SK-N-SH (cell line): ENCODE measurements around the gene MED27.

Source experiments
- CHD2 ChIP-seq: fragments of 150-350 bp; IDR thresholded peaks from 2 replicates; pipeline ENCODE4 v1.6.1; 2018; ENCODE audit warnings: low read length; ENCODE audit not compliant: partially characterized antibody
- EZH2phosphoT487 ChIP-seq: fragments of 200-600 bp; sonication (generic); IDR thresholded peaks from 2 replicates; pipeline ENCODE4 v1.6.1; 2017; ENCODE audit warnings: low read depth, mixed run types, mild to moderate bottlenecking, antibody characterized with exemption, moderate library complexity, borderline replicate concordance
- FOXM1 ChIP-seq: IDR thresholded peaks from 2 replicates; pipeline ENCODE4 v1.4.0; 2012; ENCODE audit warnings: low read depth, mild to moderate bottlenecking
- POLR2AphosphoS5 ChIP-seq: IDR thresholded peaks from 2 replicates; pipeline ENCODE4 v1.6.1; 2012; ENCODE audit warnings: low read depth, low read length
- TAF1 ChIP-seq: IDR thresholded peaks from 2 replicates; pipeline ENCODE4 v1.6.1; 2012; ENCODE audit warnings: low read depth, mild to moderate bottlenecking, low read length, moderate library complexity, borderline replicate concordance
- TF ChIP-seq, protein P1 (sequence below): fragments of 200-600 bp; sonication (generic); IDR thresholded peaks from 2 replicates; pipeline ENCODE4 v1.6.1; 2017; ENCODE audit warnings: antibody characterized with exemption, mild to moderate bottlenecking, moderate library complexity
- TF ChIP-seq, protein P2 (sequence below): IDR thresholded peaks from 2 replicates; pipeline ENCODE4 v1.4.0; 2012; ENCODE audit warnings: low read depth
- TF ChIP-seq, protein P3 (sequence below): IDR thresholded peaks from 2 replicates; pipeline ENCODE4 v1.4.0; 2012; ENCODE audit warnings: low read depth, borderline replicate concordance

DNA sequence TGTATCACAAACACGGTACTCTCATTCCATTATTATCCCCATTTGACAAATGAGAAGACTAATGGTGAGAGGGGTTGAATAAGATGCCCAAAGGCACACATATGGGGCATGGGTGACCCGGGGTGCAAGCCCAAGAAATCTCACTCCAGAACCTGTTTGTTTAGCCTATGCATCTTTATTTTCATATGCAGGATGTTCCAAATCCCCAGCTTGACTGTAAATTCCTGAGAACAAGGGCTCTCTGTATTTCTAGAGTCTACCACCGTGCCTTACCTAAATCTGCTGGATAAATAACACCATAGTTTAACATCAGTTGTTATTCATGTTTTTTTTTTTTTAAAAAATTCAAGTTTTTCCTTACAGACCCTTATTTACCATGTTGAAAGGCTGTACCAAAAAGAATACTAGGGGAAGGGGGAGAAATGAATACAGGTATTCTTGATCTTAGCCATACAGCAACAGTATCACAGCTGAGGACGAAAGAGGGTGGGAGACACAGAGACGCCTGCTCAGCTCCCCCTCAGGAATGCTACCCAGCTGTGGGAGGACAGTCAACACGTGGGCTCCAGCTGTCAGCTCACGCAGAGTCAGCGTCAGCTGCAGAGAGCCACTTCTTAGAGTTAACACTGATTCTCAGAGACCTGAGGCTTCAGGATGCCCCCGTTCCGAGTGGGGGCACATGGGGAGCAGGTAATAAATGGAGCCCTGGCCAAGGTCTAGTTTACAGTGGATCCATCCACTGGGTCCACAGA, 86.6 kb downstream of the MED27 start:
- TF ChIP-seq, protein P1, sequence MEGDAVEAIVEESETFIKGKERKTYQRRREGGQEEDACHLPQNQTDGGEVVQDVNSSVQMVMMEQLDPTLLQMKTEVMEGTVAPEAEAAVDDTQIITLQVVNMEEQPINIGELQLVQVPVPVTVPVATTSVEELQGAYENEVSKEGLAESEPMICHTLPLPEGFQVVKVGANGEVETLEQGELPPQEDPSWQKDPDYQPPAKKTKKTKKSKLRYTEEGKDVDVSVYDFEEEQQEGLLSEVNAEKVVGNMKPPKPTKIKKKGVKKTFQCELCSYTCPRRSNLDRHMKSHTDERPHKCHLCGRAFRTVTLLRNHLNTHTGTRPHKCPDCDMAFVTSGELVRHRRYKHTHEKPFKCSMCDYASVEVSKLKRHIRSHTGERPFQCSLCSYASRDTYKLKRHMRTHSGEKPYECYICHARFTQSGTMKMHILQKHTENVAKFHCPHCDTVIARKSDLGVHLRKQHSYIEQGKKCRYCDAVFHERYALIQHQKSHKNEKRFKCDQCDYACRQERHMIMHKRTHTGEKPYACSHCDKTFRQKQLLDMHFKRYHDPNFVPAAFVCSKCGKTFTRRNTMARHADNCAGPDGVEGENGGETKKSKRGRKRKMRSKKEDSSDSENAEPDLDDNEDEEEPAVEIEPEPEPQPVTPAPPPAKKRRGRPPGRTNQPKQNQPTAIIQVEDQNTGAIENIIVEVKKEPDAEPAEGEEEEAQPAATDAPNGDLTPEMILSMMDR = no peak
- no peak for TF ChIP-seq POLR2AphosphoS5
- no peak for TF ChIP-seq EZH2phosphoT487
- TF ChIP-seq CHD2 = no peak
- TF ChIP-seq, protein P2, sequence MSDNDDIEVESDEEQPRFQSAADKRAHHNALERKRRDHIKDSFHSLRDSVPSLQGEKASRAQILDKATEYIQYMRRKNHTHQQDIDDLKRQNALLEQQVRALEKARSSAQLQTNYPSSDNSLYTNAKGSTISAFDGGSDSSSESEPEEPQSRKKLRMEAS = no peak
- TF ChIP-seq FOXM1 = no peak
- TF ChIP-seq TAF1 = no peak
- TF ChIP-seq, protein P3, sequence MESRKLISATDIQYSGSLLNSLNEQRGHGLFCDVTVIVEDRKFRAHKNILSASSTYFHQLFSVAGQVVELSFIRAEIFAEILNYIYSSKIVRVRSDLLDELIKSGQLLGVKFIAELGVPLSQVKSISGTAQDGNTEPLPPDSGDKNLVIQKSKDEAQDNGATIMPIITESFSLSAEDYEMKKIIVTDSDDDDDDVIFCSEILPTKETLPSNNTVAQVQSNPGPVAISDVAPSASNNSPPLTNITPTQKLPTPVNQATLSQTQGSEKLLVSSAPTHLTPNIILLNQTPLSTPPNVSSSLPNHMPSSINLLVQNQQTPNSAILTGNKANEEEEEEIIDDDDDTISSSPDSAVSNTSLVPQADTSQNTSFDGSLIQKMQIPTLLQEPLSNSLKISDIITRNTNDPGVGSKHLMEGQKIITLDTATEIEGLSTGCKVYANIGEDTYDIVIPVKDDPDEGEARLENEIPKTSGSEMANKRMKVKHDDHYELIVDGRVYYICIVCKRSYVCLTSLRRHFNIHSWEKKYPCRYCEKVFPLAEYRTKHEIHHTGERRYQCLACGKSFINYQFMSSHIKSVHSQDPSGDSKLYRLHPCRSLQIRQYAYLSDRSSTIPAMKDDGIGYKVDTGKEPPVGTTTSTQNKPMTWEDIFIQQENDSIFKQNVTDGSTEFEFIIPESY = no peak
